ENCODE results near the gene UBXN10.

DNA sequence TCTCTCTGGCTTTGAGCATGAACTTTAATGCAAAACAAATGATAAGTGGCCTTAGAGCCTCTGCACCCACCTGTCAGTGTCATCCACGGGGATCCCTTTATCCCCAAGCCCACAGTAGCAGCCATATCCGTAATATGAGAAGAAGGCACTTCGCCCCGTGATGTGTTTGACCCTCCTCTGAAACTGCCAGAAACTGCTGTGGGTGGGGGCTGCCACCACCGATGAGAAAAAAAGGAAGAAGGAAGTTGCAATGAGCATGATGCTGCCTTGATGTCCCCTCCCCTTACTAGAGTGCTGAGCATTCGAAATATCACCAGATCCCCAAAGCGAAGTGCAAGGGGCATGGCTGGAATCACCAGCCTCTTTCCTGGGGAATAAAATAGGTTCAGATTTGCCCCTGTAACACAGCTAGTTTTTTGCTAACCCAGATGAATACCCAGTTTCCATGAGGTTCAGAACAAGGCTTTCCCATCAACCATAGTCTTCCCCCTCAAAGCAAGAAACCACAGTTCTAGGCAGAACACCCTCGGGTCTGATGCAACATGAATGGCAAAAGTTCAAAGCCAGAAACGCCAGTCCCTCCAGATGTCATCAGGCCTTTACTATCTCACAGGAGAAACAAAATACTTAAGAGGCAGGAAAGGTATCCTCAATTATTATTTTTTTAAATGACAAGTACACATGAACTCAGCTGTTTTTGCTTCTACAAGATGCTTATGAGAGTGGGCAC lies 10.8 kb upstream of the UBXN10 start:
- TF ChIP-seq CTCF (IDR thresholded peaks at IDR 0.05), result no peak
- TF ChIP-seq EP300 (IDR thresholded peaks at IDR 0.05), result no peak
